GM19043 (cell line): ENCODE data around the gene DIP2C.
"Not testable (repeated sequence)": the region's sequence is repeated elsewhere in the genome, so short reads cannot be mapped to it uniquely, and the experiment has no call there.

ENCODE experiments used
- ATAC-seq: cut with Tn5 transposase; IDR thresholded peaks from one replicate; pipeline ENCODE4 v1.9.1; 2021; ENCODE audit warnings: low read depth; ENCODE audit not compliant: unreplicated experiment

The DIP2C gene

DNA sequence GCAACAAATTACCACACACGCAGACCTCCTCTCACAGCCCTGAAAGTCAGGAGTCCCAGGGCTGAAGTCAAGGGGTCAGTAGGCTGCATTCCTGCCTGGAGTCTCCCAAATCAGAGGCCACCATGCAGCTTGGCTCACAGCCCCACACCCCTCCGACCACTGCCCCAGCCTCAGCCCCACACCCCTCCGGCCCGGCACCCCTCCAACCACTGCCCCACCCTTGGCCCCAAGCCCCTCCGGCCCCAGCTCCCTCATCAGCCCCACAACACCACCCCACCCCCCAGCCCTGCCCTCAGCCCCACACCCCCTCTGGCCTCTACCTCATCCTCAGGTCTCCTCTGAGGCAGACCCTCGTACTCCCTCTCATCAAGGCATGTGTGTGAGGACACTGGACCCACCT, 85.7 kb downstream of the DIP2C start:
- no peak for ATAC-seq

GRCh38 chr10:602391-603005, 87.0 kb downstream of the DIP2C start:
- no peak for ATAC-seq

DNA sequence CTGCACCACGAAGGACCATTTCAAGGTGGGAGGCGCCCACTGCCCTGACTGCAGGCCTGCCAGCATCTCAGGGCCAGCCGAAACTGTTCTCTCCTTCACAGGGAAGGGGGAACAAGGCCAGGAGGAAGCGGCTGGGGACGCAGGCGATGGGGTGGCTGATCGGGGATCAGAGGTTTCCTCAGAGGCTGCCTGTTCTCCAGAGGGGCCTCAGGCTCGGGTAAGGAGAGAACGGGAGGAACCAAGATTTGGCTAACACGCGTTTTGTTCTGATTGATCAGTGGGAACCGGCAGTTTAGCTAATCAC, 87.9 kb downstream of the DIP2C start:
- no peak for ATAC-seq

GRCh38 chr10:600876-601659, 88.4 kb downstream of the DIP2C start:
- ATAC-seq: no peak

DNA sequence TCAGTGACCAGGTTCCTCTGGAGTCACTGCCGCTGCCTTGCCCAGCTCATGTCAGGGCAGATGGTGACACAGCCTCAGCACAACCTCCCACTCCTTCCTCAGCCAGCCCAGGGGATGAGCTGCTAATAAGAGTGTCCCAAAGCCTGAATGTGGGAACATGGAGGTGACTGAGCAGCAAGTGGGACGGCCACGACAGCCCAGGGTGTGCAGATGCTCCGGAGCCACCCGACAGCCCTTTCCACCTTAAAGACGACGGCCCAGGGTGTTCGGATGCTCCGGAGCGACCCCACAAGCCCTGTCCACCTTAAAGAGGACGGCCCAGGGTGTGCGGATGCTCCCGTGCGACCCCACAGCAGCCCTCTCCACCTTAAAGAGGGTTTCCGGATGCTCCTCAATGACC, 89.2 kb downstream of the DIP2C start:
- no peak for ATAC-seq

GRCh38 chr10:599767-600166, 89.7 kb downstream of the DIP2C start:
- no peak for ATAC-seq

GRCh38 chr10:598415-599170, 90.9 kb downstream of the DIP2C start:
- no peak for ATAC-seq

DNA sequence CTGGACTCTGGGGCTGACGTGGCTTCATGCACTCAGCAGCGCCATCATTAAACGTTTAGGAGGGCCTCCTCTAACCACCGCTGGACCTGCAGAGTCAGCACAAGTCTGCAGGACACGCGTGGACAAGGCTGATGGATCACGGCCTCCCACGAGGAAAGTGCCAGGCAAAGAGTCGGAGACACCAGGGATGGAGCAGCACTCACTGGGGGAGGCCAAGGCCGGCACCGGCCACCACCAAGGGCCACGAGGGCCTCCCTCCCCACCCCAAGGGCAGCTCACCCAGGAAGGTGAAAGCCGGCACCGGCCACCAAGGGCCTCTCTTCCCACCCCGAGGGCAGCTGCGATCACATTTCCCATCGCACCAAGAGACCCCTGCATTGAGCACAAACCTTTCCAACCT, 91.5 kb downstream of the DIP2C start:
- ATAC-seq: no peak

DNA sequence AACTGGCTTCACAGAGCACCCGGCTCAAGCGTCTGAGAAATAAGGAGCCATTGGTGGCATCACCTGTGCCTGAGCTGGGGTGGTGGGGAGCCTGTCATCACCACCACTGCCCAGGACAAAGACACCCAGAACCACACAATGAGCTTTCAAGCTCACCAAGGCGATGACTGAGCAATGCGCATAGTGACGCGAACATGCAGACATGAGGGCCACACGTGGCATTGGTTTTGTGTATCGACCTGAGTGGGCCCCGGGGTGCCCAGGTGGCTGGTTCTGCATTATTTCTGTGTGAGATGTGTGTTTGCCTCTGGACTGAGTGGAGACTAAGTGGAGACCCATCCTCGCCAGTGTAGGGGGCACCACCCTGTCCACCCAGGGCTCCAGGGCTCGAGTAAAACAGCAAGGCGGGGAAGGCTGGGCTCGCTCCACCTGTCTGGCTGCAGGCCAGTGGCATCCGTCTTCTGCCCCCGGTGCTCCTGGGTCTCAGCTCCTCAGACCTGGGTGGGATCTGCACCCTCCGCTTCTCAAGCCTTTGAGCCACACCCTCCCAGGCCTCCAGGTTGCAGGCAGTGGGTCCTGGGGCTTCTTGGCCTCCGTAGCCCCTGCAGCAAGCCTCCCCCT, 92.6 kb downstream of the DIP2C start:
- no peak for ATAC-seq

GRCh38 chr10:596131-596530, 93.3 kb downstream of the DIP2C start:
- not testable (repeated sequence) for ATAC-seq

- no peak for ATAC-seq
These were observed 94.0 kb downstream of the DIP2C start for GRCh38 chr10:595473-595872.

DNA sequence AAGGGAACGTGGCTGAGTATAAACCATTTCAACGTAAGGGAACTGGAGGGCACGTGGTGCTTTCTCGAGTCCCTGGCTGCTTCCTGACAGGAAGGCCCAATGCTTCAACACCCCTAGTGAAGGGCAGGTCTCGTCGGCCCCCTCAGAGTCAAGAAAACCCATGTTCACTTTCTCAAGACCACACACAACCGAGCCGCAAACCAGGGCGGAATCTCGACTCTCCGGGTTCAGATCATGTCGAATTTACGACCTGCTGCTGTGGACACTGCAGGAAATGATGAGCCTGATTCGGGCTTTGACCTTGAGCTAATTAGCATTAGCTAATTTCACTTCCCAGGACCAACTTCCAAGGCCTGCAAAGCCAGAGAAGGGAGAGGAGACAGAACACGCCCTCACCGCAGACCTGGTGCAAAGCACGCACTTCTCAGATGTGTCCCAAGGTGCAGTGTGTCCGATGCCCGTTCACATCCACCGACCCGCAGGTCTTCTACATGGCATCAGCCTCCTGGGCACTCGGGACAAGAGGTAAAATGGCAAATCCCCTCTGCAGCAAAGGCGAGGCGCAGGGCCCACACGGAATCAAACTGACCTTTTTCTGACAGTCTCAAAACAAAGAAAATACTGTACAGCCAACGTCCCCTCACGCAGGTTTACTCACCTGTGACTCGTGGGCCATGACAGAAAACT, 94.7 kb downstream of the DIP2C start:
- ATAC-seq: no peak

DNA sequence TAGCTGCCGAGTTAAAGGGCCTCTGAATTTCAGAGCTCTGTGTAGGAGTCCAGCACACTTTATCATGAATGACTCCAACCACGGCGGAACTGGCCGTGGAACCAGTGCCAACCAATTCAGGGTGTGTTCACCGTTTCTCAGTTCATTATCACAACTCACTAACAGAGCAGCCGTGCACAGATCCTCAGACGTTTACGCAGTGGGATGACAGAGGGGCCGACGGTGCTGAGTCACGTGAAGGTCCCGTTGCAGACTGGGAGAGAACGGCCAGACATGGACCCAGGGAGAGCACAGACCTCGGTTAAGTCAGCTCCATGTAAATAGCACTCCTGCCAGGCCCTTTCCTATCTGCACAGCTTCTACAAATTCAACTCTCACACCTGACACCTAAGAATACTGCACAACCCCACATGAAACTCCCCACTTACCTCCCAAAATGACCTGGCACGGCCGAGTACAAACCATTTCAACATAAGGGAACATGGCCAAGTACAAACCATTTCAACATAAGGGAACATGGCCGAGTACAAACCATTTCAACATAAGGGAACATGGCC, 95.5 kb downstream of the DIP2C start:
- no peak for ATAC-seq

GRCh38 chr10:593421-593820, 96.0 kb downstream of the DIP2C start:
- no peak for ATAC-seq

DNA sequence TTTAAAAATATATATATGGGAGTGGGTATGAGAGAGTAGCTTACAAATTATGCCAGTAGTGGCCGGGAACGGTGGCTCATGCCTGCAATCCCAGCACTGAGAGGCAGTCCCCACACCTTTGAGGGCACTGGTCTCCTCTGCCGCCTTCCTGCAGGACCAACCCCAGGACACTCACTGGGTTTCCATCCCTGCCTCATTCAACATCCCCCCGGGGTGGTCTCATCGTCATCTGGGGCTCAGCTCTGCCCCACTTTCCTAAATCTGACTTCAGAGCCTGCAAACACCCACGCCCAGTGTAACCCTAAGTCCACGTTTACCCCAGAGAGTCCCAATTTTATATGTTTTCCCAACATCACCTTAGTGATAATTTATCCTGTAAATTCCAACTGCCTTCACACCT, 96.5 kb downstream of the DIP2C start:
- ATAC-seq: no peak

- no peak for ATAC-seq
These were observed 97.8 kb downstream of the DIP2C start for GRCh38 chr10:591646-592045.

GRCh38 chr10:590721-591120, 98.7 kb downstream of the DIP2C start:
- ATAC-seq: no peak

DNA sequence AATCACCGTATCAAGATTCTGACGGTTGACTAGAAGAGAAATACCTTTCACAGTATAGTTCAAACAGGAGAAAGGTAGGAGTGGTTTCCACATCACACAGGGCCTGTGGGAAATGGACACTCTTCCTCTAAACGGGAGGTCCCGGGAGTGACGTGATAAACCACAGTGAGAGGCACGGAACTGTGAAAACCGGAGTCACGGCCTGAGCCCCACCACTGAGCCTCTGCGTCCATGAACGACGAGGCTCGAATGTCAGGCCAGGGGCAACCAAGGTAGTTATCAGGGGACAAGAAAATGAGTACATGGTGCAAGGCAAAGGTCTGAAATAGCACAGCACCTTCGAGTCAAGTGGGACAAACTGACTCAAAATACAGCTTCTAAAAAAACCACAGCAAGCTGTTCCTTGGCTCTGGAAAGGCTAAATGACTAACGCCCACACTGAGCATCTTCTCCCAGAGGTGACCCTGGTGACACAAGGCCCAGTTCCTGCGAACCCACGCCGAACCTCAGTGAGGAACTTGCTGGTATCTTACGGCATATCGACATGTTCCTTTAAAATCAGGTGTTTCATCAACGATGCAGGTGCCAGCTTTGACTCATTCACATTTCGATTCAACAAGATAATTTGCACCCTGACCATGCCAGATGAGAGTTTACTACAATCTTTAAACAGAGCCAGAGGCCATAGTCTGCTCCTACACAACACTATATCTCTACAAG, 99.3 kb downstream of the DIP2C start:
- ATAC-seq: no peak

GRCh38 chr10:588246-589165, 101.0 kb downstream of the DIP2C start:
- no peak for ATAC-seq
